IMR-90 (cell line): ENCODE results near the gene TPPP3. TPM values are rescaled to one million over a fixed set of nuclear protein-coding genes. Genes with fewer than 3 reads are reported as not detected.

Source experiments
- ATAC-seq: fragments of 200-7000 bp; cut with Tn5 transposase; 2 replicates; pipeline ENCODE4 v1.9.1; 2020; ENCODE audit warnings: low read depth, mild to moderate bottlenecking, moderate library complexity
- BruUV-seq: library from RNA; stranded (reverse); fragments of 400-500 nt; replicated peaks from 2 replicates; lab custom pipeline; 2021; lab: Mats Ljungman, UMichigan
- CTCF ChIA-PET: fragments of 300-600 bp; formaldehyde crosslinking; extraction: SDS; loops from one replicate; lab custom pipeline; 2021; ENCODE audit warnings: antibody characterized with exemption; lab: Yijun Ruan, JAX
- POLR2A ChIA-PET: fragments of 300-600 bp; sonication (Branson Sonifier 250); formaldehyde crosslinking; loops from one replicate; lab custom pipeline; 2022; ENCODE audit warnings: antibody characterized with exemption; ENCODE audit not compliant: unreplicated experiment; lab: Charles Lee
- DNase-seq: peaks from one replicate; pipeline ENCODE4 v3.0.0; 2013
- H2AFZ ChIP-seq: replicated peaks from 2 replicates; pipeline ENCODE3; 2013; ENCODE audit warnings: low read length, mild to moderate bottlenecking; ENCODE audit not compliant: poor library complexity
- H2AK5ac ChIP-seq: 2 replicates; pipeline ENCODE4 v1.6.1; 2013; ENCODE audit warnings: low read depth, low read length, inconsistent platforms
- H2AK9ac ChIP-seq: replicated peaks from 2 replicates; pipeline ENCODE3; 2013; ENCODE audit warnings: mild to moderate bottlenecking, low read depth, low read length, moderate library complexity; ENCODE audit not compliant: poor library complexity
- H2BK120ac ChIP-seq: 2 replicates; pipeline ENCODE4 v1.6.1; 2013; ENCODE audit warnings: low read depth, low read length, inconsistent platforms
- H2BK15ac ChIP-seq: 3 replicates; pipeline ENCODE4 v1.6.1; 2013; ENCODE audit warnings: low read depth, low read length, inconsistent platforms
- H2BK20ac ChIP-seq: 2 replicates; pipeline ENCODE4 v1.6.1; 2013; ENCODE audit warnings: low read depth, mild to moderate bottlenecking, inconsistent platforms, low read length, moderate library complexity
- H2BK5ac ChIP-seq: 2 replicates; pipeline ENCODE4 v1.6.1; 2013; ENCODE audit warnings: mild to moderate bottlenecking, low read depth, low read length, inconsistent platforms; ENCODE audit not compliant: poor library complexity, severe bottlenecking
- H3K14ac ChIP-seq: replicated peaks from 2 replicates; pipeline ENCODE4 v1.6.1; 2013; ENCODE audit warnings: low read depth, low read length, inconsistent platforms
- H3K18ac ChIP-seq: 2 replicates; pipeline ENCODE4 v1.6.1; 2013; ENCODE audit warnings: low read depth, low read length, control low read depth
- H3K23ac ChIP-seq: 2 replicates; pipeline ENCODE4 v1.6.1; 2013; ENCODE audit warnings: low read depth, low read length, inconsistent platforms
- H3K27ac ChIP-seq: 2 replicates; pipeline ENCODE4 v1.5.1; 2013; ENCODE audit warnings: mild to moderate bottlenecking, control low read depth, low read length; ENCODE audit not compliant: insufficient read depth
- H3K27me3 ChIP-seq: 2 replicates; pipeline ENCODE4 v1.6.1; 2013; ENCODE audit warnings: low read length; ENCODE audit not compliant: control insufficient read depth, insufficient read depth
- H3K36me3 ChIP-seq: 2 replicates; pipeline ENCODE4 v1.6.1; 2013; ENCODE audit warnings: low read length, mixed read lengths; ENCODE audit not compliant: control insufficient read depth, insufficient read depth
- H3K4ac ChIP-seq: 2 replicates; pipeline ENCODE4 v1.6.1; 2013; ENCODE audit warnings: low read depth, low read length, inconsistent platforms
- H3K4me1 ChIP-seq: 2 replicates; pipeline ENCODE4 v1.6.1; 2013; ENCODE audit warnings: low read length, mixed read lengths; ENCODE audit not compliant: control insufficient read depth, insufficient read depth
- H3K4me2 ChIP-seq: 2 replicates; pipeline ENCODE4 v1.6.1; 2013; ENCODE audit warnings: low read depth, mild to moderate bottlenecking, control low read depth, low read length, moderate library complexity
- H3K4me3 ChIP-seq: 2 replicates; pipeline ENCODE4 v1.5.1; 2013; ENCODE audit warnings: low read depth, mild to moderate bottlenecking, control low read depth, low read length, moderate library complexity; ENCODE audit not compliant: insufficient read depth
- H3K56ac ChIP-seq: 2 replicates; pipeline ENCODE4 v1.6.1; 2013; ENCODE audit warnings: low read length, inconsistent platforms; ENCODE audit not compliant: insufficient read depth; ENCODE audit errors: extremely low read depth
- H3K79me1 ChIP-seq, 2 experiments: 2 replicates each; pipeline ENCODE4 v1.6.1; 2013; ENCODE audit warnings: low read length in 2 of 2, inconsistent platforms in 1 of 2, low read depth in 1 of 2
- H3K9ac ChIP-seq: 2 replicates; pipeline ENCODE4 v1.6.1; 2013; ENCODE audit warnings: low read depth, low read length, control low read depth
- H3K9me1 ChIP-seq: 2 replicates; pipeline ENCODE4 v1.6.1; 2013; ENCODE audit warnings: low read length, inconsistent platforms; ENCODE audit not compliant: insufficient read depth
- H3K9me3 ChIP-seq: 2 replicates; pipeline ENCODE4 v1.6.1; 2013; ENCODE audit warnings: low read length; ENCODE audit not compliant: control insufficient read depth, insufficient read depth
- H4K20me1 ChIP-seq: 2 replicates; pipeline ENCODE4 v1.6.1; 2013; ENCODE audit warnings: low read length, inconsistent platforms; ENCODE audit not compliant: insufficient read depth
- H4K5ac ChIP-seq: 2 replicates; pipeline ENCODE4 v1.6.1; 2013; ENCODE audit warnings: mild to moderate bottlenecking, low read depth, low read length, control low read depth
- H4K8ac ChIP-seq, 2 experiments: 2 replicates each; pipeline ENCODE4 v1.6.1; 2013; ENCODE audit warnings: low read depth in 2 of 2, low read length in 2 of 2, control low read depth in 1 of 2, inconsistent platforms in 1 of 2
- H4K91ac ChIP-seq: 2 replicates; pipeline ENCODE4 v1.6.1; 2013; ENCODE audit warnings: low read depth, low read length, inconsistent platforms; ENCODE audit not compliant: insufficient read depth
- BHLHE40 ChIP-seq: fragments of 150-350 bp; IDR thresholded peaks from 2 replicates; pipeline ENCODE4 v1.6.1; 2016; ENCODE audit warnings: mild to moderate bottlenecking, low read depth, low read length
- CEBPB ChIP-seq: IDR thresholded peaks from 2 replicates; pipeline ENCODE4 v1.6.1; 2012; ENCODE audit warnings: low read depth, low read length, improper control_type of control experiment
- FOS ChIP-seq: fragments of 150-350 bp; IDR thresholded peaks from 2 replicates; pipeline ENCODE4 v1.6.1; 2016; ENCODE audit warnings: low read depth, low read length
- MAFK ChIP-seq: IDR thresholded peaks from 2 replicates; pipeline ENCODE4 v1.6.1; 2012; ENCODE audit warnings: low read depth, low read length, improper control_type of control experiment
- MAZ ChIP-seq: IDR thresholded peaks from 2 replicates; pipeline ENCODE4 v1.6.1; 2012; ENCODE audit warnings: low read depth, mild to moderate bottlenecking, low read length, improper control_type of control experiment, moderate library complexity, borderline replicate concordance
- POLR2A ChIP-seq: IDR thresholded peaks from 2 replicates; pipeline ENCODE4 v1.6.1; 2012; ENCODE audit warnings: mild to moderate bottlenecking, low read depth, low read length
- RCOR1 ChIP-seq: IDR thresholded peaks from 2 replicates; pipeline ENCODE4 v1.6.1; 2012; ENCODE audit warnings: mild to moderate bottlenecking, low read length, improper control_type of control experiment; ENCODE audit not compliant: insufficient replicate concordance
- RFX5 ChIP-seq: IDR thresholded peaks from 2 replicates; pipeline ENCODE4 v1.8.0; 2012; ENCODE audit warnings: low read depth, mild to moderate bottlenecking, low read length, moderate library complexity
- SMC3 ChIP-seq: fragments of 150-350 bp; IDR thresholded peaks from 2 replicates; pipeline ENCODE4 v1.6.1; 2016; ENCODE audit warnings: low read depth, mild to moderate bottlenecking, antibody characterized with exemption, low read length, moderate library complexity
- WGBS, 2 experiments: methylation state at CpG; one replicate each; pipeline versions ENCODE4 v1.1.5 to v1.1.7; 2013; ENCODE audit warnings: missing lambda C conversion rate in 2 of 2; ENCODE audit not compliant: insufficient read length in 1 of 2; ENCODE audit errors: extremely low coverage in 2 of 2; 5-methylcytosine and 5-hydroxymethylcytosine counted together
- dilution Hi-C: fragments of 300-500 bp; cut with HindIII; formaldehyde crosslinking; loops from one replicate; pipeline ENCODE4 v1.14.3; 2018; ENCODE audit warnings: low sequenced_read_pairs; ENCODE audit not compliant: unreplicated experiment
- in situ Hi-C: fragments of 300-500 bp; cut with MboI; formaldehyde crosslinking; loops from 3 replicates; pipeline ENCODE4 v1.14.3; 2019; ENCODE audit warnings: low sequenced_read_pairs, inconsistent platforms, mixed read lengths
- intact Hi-C: fragments of 100-400 bp; cut with micrococcal nuclease; formaldehyde crosslinking; loops from 2 replicates; pipeline ENCODE4 v1.10.0; 2022
- polyA plus RNA-seq, 3 experiments: library from polyadenylated mRNA; depleted of rRNA; stranded (reverse); fragments of >200 nt; gene quantifications; 2 replicates each; pipeline ENCODE4 v1.2.3, GENCODE V29; 2012; ENCODE audit warnings: low replicate concordance in 1 of 3
- total RNA-seq: library from RNA; depleted of rRNA; stranded (reverse); fragments of >200 nt; gene quantifications from 2 replicates; pipeline ENCODE4 v1.2.3, GENCODE V29; 2012
- TF ChIP-seq, protein P1 (sequence below): conservative IDR thresholded peaks from 2 replicates; pipeline ENCODE4 v1.5.1; 2012; ENCODE audit warnings: mild to moderate bottlenecking, low read depth, low read length, improper control_type of control experiment
- TF ChIP-seq, protein P2 (sequence below): fragments of 150-350 bp; IDR thresholded peaks from 2 replicates; pipeline ENCODE4 v1.6.1; 2016; ENCODE audit warnings: low read depth, mild to moderate bottlenecking, low read length, moderate library complexity, borderline replicate concordance

TPPP3 gene
- total and polyA plus RNA-seq, 2 of the 4 experiments (the other 2 are of a cell fraction) = 0.54 to 2.4 TPM

DNA sequence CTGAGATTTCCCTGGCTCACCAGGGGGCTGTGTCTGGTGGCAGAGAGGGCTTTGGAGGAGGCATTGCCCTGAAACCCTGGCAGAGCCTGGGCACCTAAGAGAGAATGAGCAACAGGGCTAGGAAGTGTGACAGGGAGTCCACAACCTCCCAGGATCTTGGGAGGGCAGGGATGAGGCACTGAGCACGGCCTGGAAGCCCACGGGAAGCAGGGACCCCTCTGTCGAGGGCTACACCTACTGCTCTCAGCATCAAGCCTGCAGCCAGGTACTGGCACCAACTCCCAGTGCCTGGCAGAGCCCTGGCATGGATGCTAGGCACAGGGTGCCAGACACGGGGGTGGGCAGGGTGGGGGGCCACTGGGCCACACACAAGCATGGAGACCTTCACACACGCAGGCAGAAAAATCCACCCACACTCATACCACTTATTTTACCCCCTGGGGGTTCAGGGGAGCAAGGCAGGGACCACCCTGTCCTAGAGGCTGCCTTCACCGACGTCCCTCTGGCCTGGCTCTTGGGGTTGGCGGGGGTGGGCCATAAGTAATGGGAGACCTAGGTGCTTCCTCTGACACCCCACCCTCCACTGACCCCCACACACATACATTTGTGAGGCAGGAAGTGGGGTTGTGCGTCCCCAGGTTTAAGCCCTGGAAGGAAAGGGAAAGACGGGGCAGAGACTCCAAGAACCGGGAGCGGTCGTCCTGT, 36.7 kb upstream of the TPPP3 start (continued):
- TF ChIP-seq FOS = no peak

DNA sequence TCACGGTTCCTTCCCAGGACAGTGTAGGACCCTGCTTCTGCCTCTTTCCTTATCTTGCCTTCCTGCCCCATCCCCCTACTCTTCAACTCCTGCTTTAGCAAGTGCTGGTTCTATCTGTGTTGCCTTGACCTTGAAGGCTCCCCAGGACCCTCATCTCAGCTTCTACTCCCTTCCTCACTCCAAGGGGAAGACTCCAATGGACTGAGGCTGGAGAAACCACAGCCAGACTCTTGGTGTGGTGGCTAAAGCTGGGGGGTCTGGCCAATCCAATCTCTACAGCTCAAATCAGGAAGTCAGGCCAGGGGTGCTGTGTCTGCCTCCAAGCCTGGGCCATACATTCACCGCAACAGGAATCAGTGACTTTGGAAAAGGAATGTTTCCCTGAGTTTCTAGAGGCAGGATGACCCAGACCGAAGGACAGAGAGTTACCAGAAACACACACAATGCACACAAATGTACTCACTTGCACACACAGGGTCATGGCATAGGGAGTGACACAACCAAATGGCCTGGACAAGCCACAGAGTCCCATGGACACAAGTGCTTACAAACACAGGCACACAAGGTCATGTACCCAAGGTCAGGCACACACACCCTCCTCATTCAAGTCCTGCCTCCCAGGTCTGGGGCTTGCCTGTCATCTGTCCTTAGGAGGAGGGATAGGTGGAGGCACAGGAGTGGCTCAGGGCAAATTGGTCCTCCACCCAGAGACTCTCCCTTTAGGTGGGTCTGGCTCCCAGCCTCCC, 35.9 kb upstream of the TPPP3 start:
- H4K91ac ChIP-seq = no peak overlapping the region
- H2BK5ac ChIP-seq = no peak overlapping the region
- in situ Hi-C loops = no loop called here
- H2AK5ac ChIP-seq = no peak overlapping the region
- H3K79me1 ChIP-seq = no peaks in the 10 kb centered on the region
- dilution Hi-C loops = no loop called here
- H3K9me3 ChIP-seq = no peaks in the 10 kb centered on the region
- no peak overlapping the region for H4K5ac ChIP-seq
- CTCF ChIA-PET = interaction anchor here (0.6 to 1.6 kb wide), 3 partner anchors 17 to 108 kb away, joined by 4 to 12 read pairs (median 7); no protein-coding TSS in a partner anchor
- no peak overlapping the region for H2AFZ ChIP-seq
- H3K14ac ChIP-seq = no peak overlapping the region
- no peak overlapping the region for H2BK15ac ChIP-seq
- no peaks in the 10 kb centered on the region for H3K36me3 ChIP-seq
- POLR2A ChIA-PET = no interaction called here
- H3K4ac ChIP-seq = no peak overlapping the region
- peaks cover 55% of the 10 kb centered on the region for H3K27me3 ChIP-seq
- no peak overlapping the region for H4K8ac ChIP-seq
- ATAC-seq (no peak), DNase-seq (no peak)
- H3K18ac ChIP-seq = no peak overlapping the region
- WGBS, 2 experiments = no CpG with 5 or more reads among the region's 3 CpGs
- no peak overlapping the region for H2BK120ac ChIP-seq
- no peak for TF ChIP-seq SMC3
- no peak for TF ChIP-seq BHLHE40
- TF ChIP-seq RFX5 = no peak
- TF ChIP-seq FOS = no peak
- TF ChIP-seq, protein P1, sequence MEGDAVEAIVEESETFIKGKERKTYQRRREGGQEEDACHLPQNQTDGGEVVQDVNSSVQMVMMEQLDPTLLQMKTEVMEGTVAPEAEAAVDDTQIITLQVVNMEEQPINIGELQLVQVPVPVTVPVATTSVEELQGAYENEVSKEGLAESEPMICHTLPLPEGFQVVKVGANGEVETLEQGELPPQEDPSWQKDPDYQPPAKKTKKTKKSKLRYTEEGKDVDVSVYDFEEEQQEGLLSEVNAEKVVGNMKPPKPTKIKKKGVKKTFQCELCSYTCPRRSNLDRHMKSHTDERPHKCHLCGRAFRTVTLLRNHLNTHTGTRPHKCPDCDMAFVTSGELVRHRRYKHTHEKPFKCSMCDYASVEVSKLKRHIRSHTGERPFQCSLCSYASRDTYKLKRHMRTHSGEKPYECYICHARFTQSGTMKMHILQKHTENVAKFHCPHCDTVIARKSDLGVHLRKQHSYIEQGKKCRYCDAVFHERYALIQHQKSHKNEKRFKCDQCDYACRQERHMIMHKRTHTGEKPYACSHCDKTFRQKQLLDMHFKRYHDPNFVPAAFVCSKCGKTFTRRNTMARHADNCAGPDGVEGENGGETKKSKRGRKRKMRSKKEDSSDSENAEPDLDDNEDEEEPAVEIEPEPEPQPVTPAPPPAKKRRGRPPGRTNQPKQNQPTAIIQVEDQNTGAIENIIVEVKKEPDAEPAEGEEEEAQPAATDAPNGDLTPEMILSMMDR = no peak
- TF ChIP-seq MAFK = no peak
- TF ChIP-seq, protein P2, sequence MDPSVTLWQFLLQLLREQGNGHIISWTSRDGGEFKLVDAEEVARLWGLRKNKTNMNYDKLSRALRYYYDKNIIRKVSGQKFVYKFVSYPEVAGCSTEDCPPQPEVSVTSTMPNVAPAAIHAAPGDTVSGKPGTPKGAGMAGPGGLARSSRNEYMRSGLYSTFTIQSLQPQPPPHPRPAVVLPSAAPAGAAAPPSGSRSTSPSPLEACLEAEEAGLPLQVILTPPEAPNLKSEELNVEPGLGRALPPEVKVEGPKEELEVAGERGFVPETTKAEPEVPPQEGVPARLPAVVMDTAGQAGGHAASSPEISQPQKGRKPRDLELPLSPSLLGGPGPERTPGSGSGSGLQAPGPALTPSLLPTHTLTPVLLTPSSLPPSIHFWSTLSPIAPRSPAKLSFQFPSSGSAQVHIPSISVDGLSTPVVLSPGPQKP = no peak
- no peak for TF ChIP-seq RCOR1
- no peak for TF ChIP-seq MAZ
- no peak for TF ChIP-seq POLR2A
- TF ChIP-seq CEBPB = no peak
- H3K56ac ChIP-seq = no peak overlapping the region
- intact Hi-C loops = loop anchor here (5.0 kb wide), 1 partner anchor 167 kb away; no protein-coding TSS in a partner anchor
- no TSS peak for BruUV-seq
- peak overlapping the region; percentile 56; the same call in 1 of the 2 replicates for H3K23ac ChIP-seq
- H2BK20ac ChIP-seq = 0 out of 2 replicates have a peak overlapping the region, but pooled peaks have one; percentile 22
- no peak overlapping the region for H3K27ac ChIP-seq
- no peak overlapping the region for H3K9ac ChIP-seq
- peaks cover 10% of the 10 kb centered on the region; the same call in 1 of the 2 replicates for H4K20me1 ChIP-seq
- H3K4me1 ChIP-seq = peaks cover 5% of the 10 kb centered on the region; the same call in 1 of the 2 replicates
- H3K9me1 ChIP-seq = peaks cover 3% of the 10 kb centered on the region; the same call in 1 of the 2 replicates
- H3K4me2 ChIP-seq = no peak overlapping the region
- H2AK9ac ChIP-seq = no peak overlapping the region
- no peak overlapping the region for H3K4me3 ChIP-seq
